GM12878 (cell line): Measurements from ENCODE around the gene TMEM214. TPM values are rescaled to one million over a fixed set of nuclear protein-coding genes. Genes with fewer than 3 reads are reported as not detected.

Source experiments
- ATAC-seq: fragments of 200-7000 bp; cut with Tn5 transposase; 3 replicates; pipeline ENCODE4 v1.9.1; 2020; ENCODE audit warnings: mild to moderate bottlenecking, moderate library complexity
- BruUV-seq: library from RNA; stranded (reverse); fragments of 400-500 nt; replicated peaks from 2 replicates; lab custom pipeline; 2021; lab: Mats Ljungman, UMichigan
- CTCF ChIA-PET: fragments of 300-600 bp; sonication (Branson Sonifier 250); formaldehyde crosslinking; extraction: SDS; loops from one replicate; lab custom pipeline; 2021; ENCODE audit warnings: inconsistent platforms; lab: Yijun Ruan, JAX
- POLR2A ChIA-PET: fragments of 350-600 bp; formaldehyde crosslinking; extraction: SDS; loops from one replicate; lab custom pipeline; 2021; ENCODE audit warnings: inconsistent platforms; lab: Charles Lee
- RAD21 ChIA-PET: fragments of 300-600 bp; sonication (Branson Sonifier 250); formaldehyde crosslinking; loops from one replicate; lab custom pipeline; 2023; ENCODE audit warnings: antibody characterized with exemption; ENCODE audit not compliant: unreplicated experiment; lab: Charles Lee
- SMC1A ChIA-PET: fragments of 300-600 bp; sonication (Branson Sonifier 250); formaldehyde crosslinking; loops from one replicate; lab custom pipeline; 2023; ENCODE audit not compliant: unreplicated experiment, uncharacterized antibody; lab: Charles Lee
- DNase-seq: peaks from one replicate; pipeline ENCODE4 v3.0.0-alpha.2; 2011; ENCODE audit warnings: low read depth, low spot score
- FAIRE-seq: peaks from 3 replicates; lab custom pipeline; 2011; peaks lifted over from hg19 to GRCh38; lab: Jason Lieb, UNC
- H2AFZ ChIP-seq: 2 replicates; pipeline ENCODE4 v1.6.0; 2011; ENCODE audit warnings: low read depth, low read length, control low read depth; ENCODE audit not compliant: control insufficient read depth
- H3K27ac ChIP-seq: 2 replicates; pipeline ENCODE4 v1.5.1; 2011; ENCODE audit warnings: control low read depth; ENCODE audit not compliant: control insufficient read depth, insufficient read depth
- H3K27me3 ChIP-seq, 2 experiments: replicated peaks in 1 of 2; 2 replicates each; pipeline versions ENCODE4 v1.6.0 to v1.6.1; 2011; ENCODE audit warnings: low read length in 1 of 2; ENCODE audit not compliant: control insufficient read depth in 2 of 2, insufficient read depth in 2 of 2
- H3K36me3 ChIP-seq, 2 experiments: 2 replicates each; pipeline ENCODE4 v1.5.1; 2011; ENCODE audit warnings: low read length in 1 of 2; ENCODE audit not compliant: control insufficient read depth in 2 of 2, insufficient read depth in 2 of 2
- H3K4me1 ChIP-seq: 2 replicates; pipeline ENCODE4 v1.6.1; 2011; ENCODE audit warnings: mild to moderate bottlenecking, low read length, moderate library complexity, mixed read lengths; ENCODE audit not compliant: control insufficient read depth, insufficient read depth
- H3K4me2 ChIP-seq: 2 replicates; pipeline ENCODE4 v1.6.0; 2011; ENCODE audit warnings: control low read depth; ENCODE audit not compliant: control insufficient read depth, insufficient read depth
- H3K4me3 ChIP-seq: fragments of 200-600 bp; sonication (generic); 2 replicates; pipeline ENCODE4 v1.5.1; 2016
- H3K79me2 ChIP-seq: 2 replicates; pipeline ENCODE4 v1.6.0; 2011; ENCODE audit warnings: low read length; ENCODE audit not compliant: control insufficient read depth, insufficient read depth
- H3K9ac ChIP-seq: 2 replicates; pipeline ENCODE4 v1.8.0; 2011; ENCODE audit warnings: low read length, control low read depth, mixed read lengths; ENCODE audit not compliant: control insufficient read depth, insufficient read depth
- H3K9me3 ChIP-seq: replicated peaks from 3 replicates; pipeline ENCODE4 v1.5.1; 2011; ENCODE audit warnings: mild to moderate bottlenecking, low read length; ENCODE audit not compliant: control insufficient read depth, insufficient read depth
- H4K20me1 ChIP-seq: 2 replicates; pipeline ENCODE4 v1.6.0; 2011; ENCODE audit not compliant: control insufficient read depth, insufficient read depth
- CHD1 ChIP-seq: IDR thresholded peaks from 2 replicates; pipeline ENCODE4 v1.6.1; 2012; ENCODE audit warnings: low read depth, low read length, improper control_type of control experiment
- FOXK2 ChIP-seq: fragments of 450-650 bp; IDR thresholded peaks from 2 replicates; pipeline ENCODE4 v1.6.1; 2017; ENCODE audit warnings: mild to moderate bottlenecking, moderate library complexity
- HDAC6 ChIP-seq: fragments of 200-600 bp; sonication (generic); IDR thresholded peaks from one replicate; pipeline ENCODE4 v1.8.0; 2017; ENCODE audit warnings: antibody characterized with exemption; ENCODE audit not compliant: unreplicated experiment
- SIX5 ChIP-seq: IDR thresholded peaks from 2 replicates; pipeline ENCODE4 v1.6.1; 2011; ENCODE audit warnings: mild to moderate bottlenecking, low read depth, low read length, moderate library complexity; ENCODE audit not compliant: severe bottlenecking
- TCF12 ChIP-seq: IDR thresholded peaks from 2 replicates; pipeline ENCODE4 v1.6.1; 2011; ENCODE audit warnings: low read depth, mild to moderate bottlenecking, low read length
- WGBS: methylation state at CpG from one replicate; pipeline ENCODE4 v1.1.6; 2016; ENCODE audit warnings: low lambda C conversion rate; ENCODE audit not compliant: insufficient replicate concordance, insufficient coverage; ENCODE audit errors: missing lambda C conversion rate; 5-methylcytosine and 5-hydroxymethylcytosine counted together
- in situ Hi-C: fragments of 300-500 bp; cut with MboI; formaldehyde crosslinking; loops from 9 replicates; pipeline ENCODE4 v1.14.3; 2018; ENCODE audit warnings: mixed read lengths
- intact Hi-C: fragments of 100-400 bp; cut with micrococcal nuclease; formaldehyde crosslinking; loops from one replicate; pipeline ENCODE4 v1.14.2; 2022; ENCODE audit not compliant: unreplicated experiment
- polyA plus RNA-seq, 11 experiments: library from polyadenylated mRNA; depleted of rRNA in 4 of 11; unstranded in 6 of 11; stranded (reverse) in 5 of 11; fragments of >200 nt; fragmentation: Nextera tagmentation in 4 of 11; fragmentation: Illumina TruSeq in 1 of 11; extraction: Ambion mirVana in 4 of 11; extraction: Trizol in 1 of 11; gene quantifications; 1 replicate in 1 of 11; 2 replicates in 10 of 11; pipeline versions ENCODE4 v1.2.1 to v1.2.3, GENCODE V29; 2011 to 2016; ENCODE audit warnings: inconsistent platforms in 2 of 11, missing spikeins in 2 of 11, low read depth in 1 of 11
- total RNA-seq, 4 experiments: library from RNA; depleted of rRNA in 3 of 4; stranded (reverse); fragments of >200 nt in 3 of 4; fragmentation: Illumina TruSeq in 1 of 4; extraction: Trizol in 1 of 4; gene quantifications; 2 replicates each; pipeline versions ENCODE4 v1.2.1 to v1.2.3, GENCODE V29; 2013 to 2021
- TF ChIP-seq, protein P1 (sequence below): fragments of 450-650 bp; formaldehyde crosslinking; IDR thresholded peaks from 2 replicates; pipeline ENCODE4 v1.4.0; 2022; ENCODE audit warnings: mild to moderate bottlenecking, moderate library complexity
- TF ChIP-seq, protein P2 (sequence below): IDR thresholded peaks from 2 replicates; pipeline ENCODE4 v1.6.1; 2011; ENCODE audit warnings: low read depth, low read length, improper control_type of control experiment, borderline replicate concordance

TMEM214 gene
- total and polyA plus RNA-seq, 10 of the 15 experiments (the other 5 are each of a cell fraction or from before 2014, with no cell fraction given) = 10.4 to 79.2 (median 45.0) TPM

GRCh38 chr2:27053776-27054175 lies 21.0 kb downstream of the TMEM214 start (continued):
- TF ChIP-seq, protein P1, sequence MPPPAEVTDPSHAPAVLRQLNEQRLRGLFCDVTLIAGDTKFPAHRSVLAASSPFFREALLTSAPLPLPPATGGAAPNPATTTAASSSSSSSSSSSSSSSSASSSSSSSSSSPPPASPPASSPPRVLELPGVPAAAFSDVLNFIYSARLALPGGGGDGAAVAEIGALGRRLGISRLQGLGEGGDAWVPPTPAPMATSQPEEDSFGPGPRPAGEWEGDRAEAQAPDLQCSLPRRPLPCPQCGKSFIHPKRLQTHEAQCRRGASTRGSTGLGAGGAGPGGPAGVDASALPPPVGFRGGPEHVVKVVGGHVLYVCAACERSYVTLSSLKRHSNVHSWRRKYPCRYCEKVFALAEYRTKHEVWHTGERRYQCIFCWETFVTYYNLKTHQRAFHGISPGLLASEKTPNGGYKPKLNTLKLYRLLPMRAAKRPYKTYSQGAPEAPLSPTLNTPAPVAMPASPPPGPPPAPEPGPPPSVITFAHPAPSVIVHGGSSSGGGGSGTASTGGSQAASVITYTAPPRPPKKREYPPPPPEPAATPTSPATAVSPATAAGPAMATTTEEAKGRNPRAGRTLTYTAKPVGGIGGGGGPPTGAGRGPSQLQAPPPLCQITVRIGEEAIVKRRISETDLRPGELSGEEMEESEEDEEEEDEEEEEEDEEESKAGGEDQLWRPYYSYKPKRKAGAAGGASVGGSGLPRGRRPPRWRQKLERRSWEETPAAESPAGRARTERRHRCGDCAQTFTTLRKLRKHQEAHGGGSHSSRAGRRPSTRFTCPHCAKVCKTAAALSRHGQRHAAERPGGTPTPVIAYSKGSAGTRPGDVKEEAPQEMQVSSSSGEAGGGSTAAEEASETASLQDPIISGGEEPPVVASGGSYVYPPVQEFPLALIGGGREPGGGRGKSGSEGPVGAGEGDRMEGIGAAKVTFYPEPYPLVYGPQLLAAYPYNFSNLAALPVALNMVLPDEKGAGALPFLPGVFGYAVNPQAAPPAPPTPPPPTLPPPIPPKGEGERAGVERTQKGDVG (CRISPR knock-in tag) = no peak
- no peak for TF ChIP-seq CHD1
- no peak for TF ChIP-seq SIX5
- no peak for TF ChIP-seq TCF12
- TF ChIP-seq FOXK2 = no peak

- intact Hi-C loops = loop anchor here (5.0 kb wide), 1 partner anchor 267 kb away; the partner anchor contains the start of gene CENPA
- no peaks in the 10 kb centered on the region for H4K20me1 ChIP-seq
- H3K79me2 ChIP-seq = 0 out of 2 replicates have a peak, but pooled peaks cover 1% of the 10 kb centered on the region
- ChIA-PET POLR2A (interaction anchor here (0.8 to 8.9 kb wide), 3 partner anchors 15 to 26 kb away, joined by 3 to 139 read pairs (median 3); partner anchors contain the start of gene OST4), RAD21 (no interaction called here), SMC1A (interaction anchor here (1.5 kb wide), 1 partner anchor 12 kb away, joined by 3 read pairs; no protein-coding TSS in a partner anchor), CTCF (interaction anchor here (1.1 to 2.9 kb wide), 2 partner anchors 10 to 42 kb away, joined by 5 to 7 read pairs; no protein-coding TSS in a partner anchor)
- peaks cover 3 to 27% of the 10 kb centered on the region in 2 experiments for H3K36me3 ChIP-seq
- no TSS peak for BruUV-seq
- no peak overlapping the region for H3K27ac ChIP-seq
- ATAC-seq (no peak), FAIRE-seq (no peak), DNase-seq (no peak)
- no peaks in the 10 kb centered on the region for H3K27me3 ChIP-seq
- in situ Hi-C loops = no loop called here
- H3K4me3 ChIP-seq = no peak overlapping the region
- no peak overlapping the region for H3K9ac ChIP-seq
- no peak for TF ChIP-seq HDAC6
- TF ChIP-seq, protein P2, sequence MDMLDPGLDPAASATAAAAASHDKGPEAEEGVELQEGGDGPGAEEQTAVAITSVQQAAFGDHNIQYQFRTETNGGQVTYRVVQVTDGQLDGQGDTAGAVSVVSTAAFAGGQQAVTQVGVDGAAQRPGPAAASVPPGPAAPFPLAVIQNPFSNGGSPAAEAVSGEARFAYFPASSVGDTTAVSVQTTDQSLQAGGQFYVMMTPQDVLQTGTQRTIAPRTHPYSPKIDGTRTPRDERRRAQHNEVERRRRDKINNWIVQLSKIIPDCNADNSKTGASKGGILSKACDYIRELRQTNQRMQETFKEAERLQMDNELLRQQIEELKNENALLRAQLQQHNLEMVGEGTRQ = no peak
- H2AFZ ChIP-seq = no peak overlapping the region
- H3K9me3 ChIP-seq = no peaks in the 10 kb centered on the region
- peaks cover 4% of the 10 kb centered on the region for H3K4me1 ChIP-seq
- WGBS = 98% methylated on average over 11 of the region's 11 CpGs
- no peak overlapping the region for H3K4me2 ChIP-seq
These were observed 22.0 kb downstream of the TMEM214 start for GRCh38 chr2:27054721-27055120.
